Neural crest cell (in vitro differentiated cells): Measurements from ENCODE around the gene GRM4. TPM values are rescaled to one million over a fixed set of nuclear protein-coding genes. Genes with fewer than 3 reads are reported as not detected.
A peak's percentile ranks its signal among the peaks of the same experiment; 100 is the strongest.

Experiments
- DNase-seq: peaks from one replicate; pipeline ENCODE4 v3.0.0; 2021; ENCODE audit warnings: low read depth, mixed read lengths, low spot score
- H3K27ac Mint-ChIP-seq: one replicate; pipeline ENCODE4 v1.8.0; 2021; ENCODE audit warnings: mild to moderate bottlenecking, mixed read lengths; ENCODE audit not compliant: unreplicated experiment
- H3K27me3 Mint-ChIP-seq: 2 replicates; pipeline ENCODE4 v1.8.0; 2021; ENCODE audit warnings: low read depth, mild to moderate bottlenecking, mixed read lengths
- H3K36me3 Mint-ChIP-seq: 2 replicates; pipeline ENCODE4 v1.8.0; 2021; ENCODE audit warnings: low read depth, mild to moderate bottlenecking, mixed read lengths
- H3K4me1 Mint-ChIP-seq: 2 replicates; pipeline ENCODE4 v1.8.0; 2021; ENCODE audit warnings: mixed read lengths
- H3K4me3 Mint-ChIP-seq: one replicate; pipeline ENCODE4 v1.8.0; 2021; ENCODE audit warnings: mild to moderate bottlenecking, mixed read lengths
- H3K9me3 Mint-ChIP-seq: 2 replicates; pipeline ENCODE4 v1.8.0; 2021; ENCODE audit warnings: mixed read lengths
- total RNA-seq: library from RNA; stranded (reverse); gene quantifications from 2 replicates; pipeline ENCODE4 v1.2.1, GENCODE V29; 2021
- TF ChIP-seq, protein P1 (sequence below): fragments of 200-600 bp; sonication (generic); conservative IDR thresholded peaks from 2 replicates; pipeline ENCODE4 v1.5.0; 2021; ENCODE audit warnings: antibody characterized with exemption, mild to moderate bottlenecking

GRM4 gene
- total RNA-seq, 1 donor from 2014 or later: not detected

DNA sequence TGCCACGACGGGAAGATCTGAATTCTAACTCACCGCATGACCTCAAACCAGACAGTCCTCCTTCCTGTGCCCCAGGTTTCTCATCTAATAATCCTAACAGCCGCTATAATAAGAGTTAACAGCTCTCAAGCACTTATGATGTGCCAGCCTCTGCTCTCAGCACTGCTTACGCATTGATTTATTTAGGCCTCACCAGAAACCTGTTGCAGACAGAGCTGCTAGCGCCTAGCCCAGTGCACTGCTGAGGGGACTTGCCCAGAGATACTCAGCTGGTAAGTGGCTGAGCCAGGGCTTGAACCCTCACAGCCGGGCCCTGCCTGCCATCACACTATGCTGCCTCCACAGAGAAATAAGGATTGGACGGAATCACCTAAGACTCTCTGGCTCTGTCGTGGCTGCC is 37.7 kb downstream of the GRM4 start:
- no peak for DNase-seq
- TF ChIP-seq, protein P1, sequence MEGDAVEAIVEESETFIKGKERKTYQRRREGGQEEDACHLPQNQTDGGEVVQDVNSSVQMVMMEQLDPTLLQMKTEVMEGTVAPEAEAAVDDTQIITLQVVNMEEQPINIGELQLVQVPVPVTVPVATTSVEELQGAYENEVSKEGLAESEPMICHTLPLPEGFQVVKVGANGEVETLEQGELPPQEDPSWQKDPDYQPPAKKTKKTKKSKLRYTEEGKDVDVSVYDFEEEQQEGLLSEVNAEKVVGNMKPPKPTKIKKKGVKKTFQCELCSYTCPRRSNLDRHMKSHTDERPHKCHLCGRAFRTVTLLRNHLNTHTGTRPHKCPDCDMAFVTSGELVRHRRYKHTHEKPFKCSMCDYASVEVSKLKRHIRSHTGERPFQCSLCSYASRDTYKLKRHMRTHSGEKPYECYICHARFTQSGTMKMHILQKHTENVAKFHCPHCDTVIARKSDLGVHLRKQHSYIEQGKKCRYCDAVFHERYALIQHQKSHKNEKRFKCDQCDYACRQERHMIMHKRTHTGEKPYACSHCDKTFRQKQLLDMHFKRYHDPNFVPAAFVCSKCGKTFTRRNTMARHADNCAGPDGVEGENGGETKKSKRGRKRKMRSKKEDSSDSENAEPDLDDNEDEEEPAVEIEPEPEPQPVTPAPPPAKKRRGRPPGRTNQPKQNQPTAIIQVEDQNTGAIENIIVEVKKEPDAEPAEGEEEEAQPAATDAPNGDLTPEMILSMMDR: no peak

DNA sequence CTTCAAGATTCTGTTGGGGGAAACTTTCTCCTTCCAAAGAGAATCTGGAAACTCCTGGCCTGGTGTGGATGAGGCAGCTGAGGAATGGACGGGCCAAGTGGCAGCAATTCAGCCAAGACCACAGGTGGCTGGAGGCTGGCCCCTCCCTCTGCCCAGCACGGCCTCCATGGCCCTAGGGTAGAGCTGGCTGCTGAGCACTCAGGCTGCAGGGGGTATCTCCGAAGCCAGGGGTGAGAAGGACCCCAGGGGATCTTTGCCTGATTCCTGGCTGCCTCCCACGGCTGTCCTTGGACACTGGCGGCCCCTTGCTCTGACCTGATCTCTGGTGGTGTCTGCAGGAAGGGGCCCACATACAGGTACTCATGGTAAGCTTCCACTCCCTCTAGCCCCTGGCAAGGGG is 39.0 kb downstream of the GRM4 start:
- TF ChIP-seq, protein P1: no peak
- no peak for DNase-seq
- no peaks in the 10 kb centered on the region for H3K36me3 Mint-ChIP-seq
- H3K4me3 Mint-ChIP-seq: no peak overlapping the region
- H3K9me3 Mint-ChIP-seq: no peaks in the 10 kb centered on the region
- no peak overlapping the region for H3K27ac Mint-ChIP-seq
- peaks cover 12% of the 10 kb centered on the region for H3K27me3 Mint-ChIP-seq
- no peaks in the 10 kb centered on the region for H3K4me1 Mint-ChIP-seq

More for the DNA sequence above, 37.7 kb downstream of the GRM4 start:
- Mint-ChIP-seq H3K27me3 (peaks cover 24% of the 10 kb centered on the region), H3K4me1 (no peaks in the 10 kb centered on the region), H3K4me3 (no peak overlapping the region), H3K36me3 (no peaks in the 10 kb centered on the region), H3K27ac (no peak overlapping the region), H3K9me3 (no peaks in the 10 kb centered on the region)

DNA sequence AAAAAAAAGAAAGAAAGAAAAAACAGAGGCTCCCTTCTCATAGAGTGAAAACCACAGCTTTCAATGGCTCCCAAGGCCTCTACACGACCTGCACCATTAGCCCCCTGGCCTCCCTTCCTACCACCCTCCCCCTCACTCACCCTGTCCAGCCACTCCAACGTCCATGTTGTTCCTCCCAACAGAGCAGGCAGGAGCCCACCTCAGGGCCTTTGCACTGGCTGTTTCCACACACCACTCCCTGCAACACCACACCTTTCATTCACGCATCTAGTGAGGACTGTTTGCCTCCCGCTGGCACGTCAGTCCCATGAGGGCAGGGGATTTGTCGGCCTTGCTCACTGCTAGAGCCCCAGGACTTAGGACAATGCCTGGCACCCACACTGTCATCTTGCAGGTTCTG is 39.5 kb downstream of the GRM4 start:
- H3K27me3 Mint-ChIP-seq: peaks cover 9% of the 10 kb centered on the region

DNA sequence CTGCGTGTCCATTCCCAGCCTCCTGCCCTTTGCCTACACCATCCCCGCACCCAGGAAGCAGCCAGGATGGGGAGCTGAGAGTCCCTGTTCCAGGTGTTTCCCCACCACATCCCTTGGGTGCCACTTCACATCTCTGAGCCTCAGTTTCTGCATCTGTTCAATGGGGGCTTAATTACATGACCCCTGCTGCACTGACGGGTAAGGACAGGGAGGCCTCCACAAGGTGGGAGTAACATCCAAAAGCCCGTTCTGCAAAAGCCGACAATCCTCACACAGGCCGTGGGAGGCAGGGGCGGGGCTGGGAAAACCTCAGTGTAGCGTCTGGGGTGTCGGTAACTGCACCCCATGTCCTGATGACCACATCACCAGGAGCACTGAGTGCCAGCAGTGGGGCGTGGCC is 41.3 kb downstream of the GRM4 start:
- TF ChIP-seq, protein P1: no peak
- Mint-ChIP-seq H3K9me3 (no peaks in the 10 kb centered on the region), H3K4me3 (no peak overlapping the region), H3K27ac (no peak overlapping the region), H3K27me3 (peaks cover 3% of the 10 kb centered on the region), H3K36me3 (no peaks in the 10 kb centered on the region), H3K4me1 (no peaks in the 10 kb centered on the region)
- DNase-seq: no peak

More for the DNA sequence above, 39.5 kb downstream of the GRM4 start:
- Mint-ChIP-seq H3K36me3 (no peaks in the 10 kb centered on the region), H3K27ac (peak overlapping the region; percentile 75), H3K9me3 (no peaks in the 10 kb centered on the region), H3K4me3 (no peak overlapping the region), H3K4me1 (no peaks in the 10 kb centered on the region)
- no peak for DNase-seq
- TF ChIP-seq, protein P1: no peak

DNA sequence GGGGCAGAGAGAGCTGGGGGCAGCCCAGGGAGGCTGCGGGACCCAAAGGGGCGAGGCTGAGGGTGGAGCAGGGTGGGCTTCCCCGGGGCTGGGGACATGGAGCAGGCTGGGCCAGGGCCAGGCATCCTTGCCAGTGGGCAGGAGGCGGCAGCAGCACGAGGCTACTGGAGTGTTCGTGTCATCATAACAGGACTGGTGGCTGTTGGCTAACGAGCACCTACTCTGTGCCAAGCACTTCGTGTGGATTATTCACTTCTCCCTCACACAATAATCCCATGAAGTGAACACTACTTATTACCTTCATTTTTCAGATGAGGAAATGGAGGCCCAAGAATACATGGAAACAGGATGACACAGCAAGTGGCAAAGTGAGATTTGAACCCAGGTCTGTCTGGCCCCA is 41.7 kb downstream of the GRM4 start:
- Mint-ChIP-seq H3K4me1 (no peaks in the 10 kb centered on the region), H3K36me3 (no peaks in the 10 kb centered on the region), H3K27ac (no peak overlapping the region), H3K27me3 (peaks cover 3% of the 10 kb centered on the region), H3K4me3 (no peak overlapping the region), H3K9me3 (no peaks in the 10 kb centered on the region)
- no peak for DNase-seq
- TF ChIP-seq, protein P1: no peak

DNA sequence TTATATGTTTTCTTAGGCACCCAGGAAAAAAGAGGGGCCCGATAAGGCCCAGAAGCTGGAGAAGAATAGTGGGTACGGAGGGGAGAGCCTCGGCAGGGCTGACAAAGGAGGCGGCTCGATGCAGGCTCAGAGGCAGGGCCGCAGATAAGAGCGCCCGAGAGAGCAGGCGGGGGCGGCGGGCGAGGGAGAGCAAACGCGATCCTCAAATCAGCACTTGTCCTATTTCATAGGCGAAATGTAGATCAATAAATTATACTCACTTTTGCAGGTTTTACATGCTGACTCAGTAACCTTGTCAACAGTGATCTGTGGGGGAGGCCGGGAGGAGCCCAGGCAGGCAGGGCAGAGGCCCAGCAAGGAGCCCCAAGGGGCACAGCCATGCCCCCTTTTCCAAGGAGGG is 42.6 kb downstream of the GRM4 start:
- H3K36me3 Mint-ChIP-seq: no peaks in the 10 kb centered on the region
- DNase-seq: no peak
- H3K4me3 Mint-ChIP-seq: no peak overlapping the region
- TF ChIP-seq, protein P1: no peak
- no peak overlapping the region for H3K27ac Mint-ChIP-seq
- H3K9me3 Mint-ChIP-seq: no peaks in the 10 kb centered on the region
- H3K4me1 Mint-ChIP-seq: no peaks in the 10 kb centered on the region
- H3K27me3 Mint-ChIP-seq: peaks cover 3% of the 10 kb centered on the region
